Hepatocyte (in vitro differentiated cells): ENCODE data around the gene CIAO3.

Source experiments
- EZH2 ChIP-seq: fragments of 200-600 bp; sonication (generic); IDR thresholded peaks from 2 replicates; pipeline ENCODE4 v1.6.1; 2016; ENCODE audit warnings: antibody characterized with exemption, mild to moderate bottlenecking, borderline replicate concordance
- EZH2phosphoT487 ChIP-seq: fragments of 200-600 bp; sonication (generic); IDR thresholded peaks from one replicate; pipeline ENCODE4 v1.6.1; 2018; ENCODE audit warnings: antibody characterized with exemption, mild to moderate bottlenecking, low read depth, moderate library complexity; ENCODE audit not compliant: unreplicated experiment, severe bottlenecking
- TF ChIP-seq, protein P1 (sequence below): fragments of 200-600 bp; sonication (generic); IDR thresholded peaks from 2 replicates; pipeline ENCODE4 v1.5.1; 2016; ENCODE audit warnings: antibody characterized with exemption, mild to moderate bottlenecking; ENCODE audit not compliant: poor library complexity

DNA sequence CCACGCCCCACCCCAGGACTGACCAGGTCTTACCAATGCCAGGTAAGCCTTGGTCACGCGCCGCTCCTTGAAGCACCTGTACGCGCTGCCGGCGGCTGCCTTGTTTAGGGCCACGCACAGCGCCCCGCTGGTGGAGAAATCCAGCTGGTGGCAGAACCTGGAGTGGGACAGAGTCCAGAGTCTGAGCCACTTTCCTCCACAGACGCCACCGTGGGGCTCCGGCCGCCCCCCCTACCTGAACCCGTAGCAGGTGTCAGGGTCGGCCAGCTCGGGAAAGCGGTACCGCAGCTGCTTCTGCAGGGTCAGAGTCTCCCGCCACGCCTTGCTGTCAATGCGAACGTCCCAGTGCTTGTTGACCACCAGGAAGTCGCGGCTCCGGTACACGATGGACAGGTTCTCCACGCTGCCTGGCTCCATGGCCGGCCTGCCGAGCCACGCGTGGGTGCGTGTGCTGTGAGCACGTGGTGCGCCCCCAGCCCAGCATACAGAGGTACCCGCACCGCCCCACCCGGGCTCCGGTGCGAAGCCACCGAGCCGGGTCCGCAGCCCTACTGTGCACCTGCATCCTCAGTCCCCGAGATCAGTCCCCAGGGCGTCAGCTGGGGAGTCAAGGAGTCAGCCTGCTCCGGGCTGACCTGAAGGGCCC lies 46.6 kb upstream of the CIAO3 start:
- TF ChIP-seq, protein P1, sequence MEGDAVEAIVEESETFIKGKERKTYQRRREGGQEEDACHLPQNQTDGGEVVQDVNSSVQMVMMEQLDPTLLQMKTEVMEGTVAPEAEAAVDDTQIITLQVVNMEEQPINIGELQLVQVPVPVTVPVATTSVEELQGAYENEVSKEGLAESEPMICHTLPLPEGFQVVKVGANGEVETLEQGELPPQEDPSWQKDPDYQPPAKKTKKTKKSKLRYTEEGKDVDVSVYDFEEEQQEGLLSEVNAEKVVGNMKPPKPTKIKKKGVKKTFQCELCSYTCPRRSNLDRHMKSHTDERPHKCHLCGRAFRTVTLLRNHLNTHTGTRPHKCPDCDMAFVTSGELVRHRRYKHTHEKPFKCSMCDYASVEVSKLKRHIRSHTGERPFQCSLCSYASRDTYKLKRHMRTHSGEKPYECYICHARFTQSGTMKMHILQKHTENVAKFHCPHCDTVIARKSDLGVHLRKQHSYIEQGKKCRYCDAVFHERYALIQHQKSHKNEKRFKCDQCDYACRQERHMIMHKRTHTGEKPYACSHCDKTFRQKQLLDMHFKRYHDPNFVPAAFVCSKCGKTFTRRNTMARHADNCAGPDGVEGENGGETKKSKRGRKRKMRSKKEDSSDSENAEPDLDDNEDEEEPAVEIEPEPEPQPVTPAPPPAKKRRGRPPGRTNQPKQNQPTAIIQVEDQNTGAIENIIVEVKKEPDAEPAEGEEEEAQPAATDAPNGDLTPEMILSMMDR, result no peak
- no peak for TF ChIP-seq EZH2
- no peak for TF ChIP-seq EZH2phosphoT487
